Ishikawa (cell line): ENCODE data around the gene IGFL1.

ENCODE experiments used
- CEBPB ChIP-seq: IDR thresholded peaks from 2 replicates; pipeline ENCODE4 v1.6.1; 2012
- CREB1 ChIP-seq: IDR thresholded peaks from 2 replicates; pipeline ENCODE4 v1.6.1; 2012; ENCODE audit warnings: low read depth
- EP300 ChIP-seq: IDR thresholded peaks from 2 replicates; pipeline ENCODE4 v1.6.1; 2012; ENCODE audit warnings: borderline replicate concordance
- FOXM1 ChIP-seq: IDR thresholded peaks from 2 replicates; pipeline ENCODE4 v1.6.1; 2012; ENCODE audit warnings: low read depth, borderline replicate concordance
- MAX ChIP-seq: IDR thresholded peaks from 2 replicates; pipeline ENCODE4 v1.6.1; 2012
- RAD21 ChIP-seq: IDR thresholded peaks from 2 replicates; pipeline ENCODE4 v1.6.1; 2012; ENCODE audit warnings: low read depth
- TAF1 ChIP-seq: IDR thresholded peaks from 2 replicates; pipeline ENCODE4 v1.6.1; 2012; ENCODE audit warnings: low read depth, mild to moderate bottlenecking
- ZBTB7A ChIP-seq: IDR thresholded peaks from 2 replicates; pipeline ENCODE4 v1.6.1; 2012; ENCODE audit warnings: low read depth

GRCh38 chr19:46221981-46222610 is 7.4 kb upstream of the IGFL1 start:
- TF ChIP-seq RAD21: peak; percentile 4; the same call in 1 of the 2 replicates
- peak; percentile 24; the same call in 1 of the 2 replicates for TF ChIP-seq EP300
- no peak for TF ChIP-seq MAX
- no peak for TF ChIP-seq CREB1
- TF ChIP-seq FOXM1: no peak
- no peak for TF ChIP-seq CEBPB
- TF ChIP-seq ZBTB7A: no peak
- TF ChIP-seq TAF1: no peak
